Measurements from ENCODE around the gene AXIN1.

AXIN1 gene

GRCh38 chr16:311725-312124 is 40.8 kb downstream of the AXIN1 start:
- CTCF ChIA-PET = no interaction called here
- no peak for DNase-seq (ENCODE audit: extremely low spot score)
- POLR2A ChIA-PET = no interaction called here
- no peak for TF ChIP-seq CTCF (IDR thresholded peaks at IDR 0.05; ENCODE audit: control extremely low read depth, extremely low read depth, low read depth, missing control alignments)

GRCh38 chr16:309476-309875 is 43.0 kb downstream of the AXIN1 start:
- TF ChIP-seq CTCF (IDR thresholded peaks at IDR 0.05; ENCODE audit: control extremely low read depth, extremely low read depth, low read depth, missing control alignments) = no peak
- DNase-seq (ENCODE audit: extremely low spot score) = no peak
- CTCF ChIA-PET = interaction anchor here (0.8 to 2.6 kb wide), 5 partner anchors 12 to 192 kb away, joined by 3 to 7 read pairs (median 3); no protein-coding TSS in a partner anchor
- POLR2A ChIA-PET = no interaction called here

GRCh38 chr16:307691-308312 is 44.7 kb downstream of the AXIN1 start:
- DNase-seq (ENCODE audit: extremely low spot score) = no peak
- ChIA-PET POLR2A (no interaction called here), CTCF (no interaction called here)
- TF ChIP-seq CTCF (IDR thresholded peaks at IDR 0.05; ENCODE audit: control extremely low read depth, extremely low read depth, low read depth, missing control alignments) = no peak

- CTCF ChIA-PET = no interaction called here
- DNase-seq (ENCODE audit: extremely low spot score) = no peak
- POLR2A ChIA-PET = no interaction called here
- no peak for TF ChIP-seq CTCF (IDR thresholded peaks at IDR 0.05; ENCODE audit: control extremely low read depth, extremely low read depth, low read depth, missing control alignments)
Observed at GRCh38 chr16:306911-307370, 45.6 kb downstream of the AXIN1 start.

- ChIA-PET CTCF (no interaction called here), POLR2A (no interaction called here)
- TF ChIP-seq CTCF (IDR thresholded peaks at IDR 0.05; ENCODE audit: control extremely low read depth, extremely low read depth, low read depth, missing control alignments) = no peak
- no peak for DNase-seq (ENCODE audit: extremely low spot score)
Observed at GRCh38 chr16:305916-306626, 46.5 kb downstream of the AXIN1 start.

- no peak for DNase-seq (ENCODE audit: extremely low spot score)
- POLR2A ChIA-PET = no interaction called here
- CTCF ChIA-PET = no interaction called here
- no peak for TF ChIP-seq CTCF (IDR thresholded peaks at IDR 0.05; ENCODE audit: control extremely low read depth, extremely low read depth, low read depth, missing control alignments)
Observed at GRCh38 chr16:303760-304505, 48.6 kb downstream of the AXIN1 start.

Data from GM10248 (cell line).